Measurements from ENCODE around the gene GADL1. TPM values are rescaled to one million over a fixed set of nuclear protein-coding genes. Genes with fewer than 3 reads are reported as not detected.

The GADL1 gene
- total RNA-seq, 1 experiment from 2014 or later: not detected

GRCh38 chr3:30864132-30864531 is 30.3 kb downstream of the GADL1 start (continued):
- TF ChIP-seq ZBTB33 (IDR thresholded peaks at IDR 0.05; ENCODE audit: extremely low read depth, insufficient replicate concordance, low read length) (no peak), ZNF274 (IDR thresholded peaks at IDR 0.05; ENCODE audit: low read depth, low read length) (no peak), TCF7L2 (IDR thresholded peaks at IDR 0.05; ENCODE audit: borderline replicate concordance, extremely low read depth, insufficient read depth, insufficient read length) (no peak), YY1 (IDR thresholded peaks at IDR 0.05; ENCODE audit: extremely low read depth, insufficient replicate concordance, low read depth, low read length) (no peak), RAD21 (IDR thresholded peaks at IDR 0.05; ENCODE audit: low read depth) (no peak), POLR2A (IDR thresholded peaks at IDR 0.05; ENCODE audit: borderline replicate concordance, extremely low read depth, insufficient read depth, insufficient read length) (no peak), EZH2 (IDR thresholded peaks at IDR 0.05) (no peak), ATF3 (IDR thresholded peaks at IDR 0.05) (no peak)

GRCh38 chr3:30862004-30862403 is 32.5 kb downstream of the GADL1 start:
- Histone ChIP-seq H3K36me3 (ENCODE audit: control insufficient read depth in 1 of 2, insufficient read depth in 2 of 2, low read length in 2 of 2) (no peaks in the 10 kb centered on the region), H3K79me2 (ENCODE audit: insufficient read depth, low read length) (no peaks in the 10 kb centered on the region), H3K4me2 (ENCODE audit: low read length) (no peak overlapping the region), H3K27ac (ENCODE audit: low read depth, low read length) (no peak overlapping the region), H2AFZ (ENCODE audit: low read depth, low read length, poor library complexity, severe bottlenecking) (no peak overlapping the region), H3K9me2 (ENCODE audit: insufficient read depth) (no peaks in the 10 kb centered on the region), H3K27me3 (ENCODE audit: insufficient read depth, low read length) (no peaks in the 10 kb centered on the region), H3K9ac (ENCODE audit: low read length) (no peak overlapping the region), H3K4me1 (ENCODE audit: control insufficient read depth in 1 of 2, insufficient read depth in 2 of 2, low read length in 2 of 2) (no peaks in the 10 kb centered on the region), H3K4me3 (replicated peaks in 1 of 2; ENCODE audit: low read depth in 1 of 2, low read length in 2 of 2) (no peak overlapping the region), H3K9me3 (ENCODE audit: control insufficient read depth in 1 of 2, insufficient read depth in 1 of 2, low read depth in 1 of 2, low read length in 2 of 2) (no peaks in the 10 kb centered on the region), H4K20me1 (ENCODE audit: insufficient read depth) (no peaks in the 10 kb centered on the region)
- DNase-seq (ENCODE audit: low read depth, low spot score) (no peak), ATAC-seq (no peak)
- ChIA-PET CTCF (no interaction called here), RAD21 (ENCODE audit: low non-redundant PET in 1 of 2, low total read pairs in 2 of 2, uncharacterized antibody in 2 of 2, unreplicated experiment in 2 of 2) (no interaction called here), POLR2A (no interaction called here)
- intact Hi-C loops (cut with micrococcal nuclease): no loop called here
- no TSS peak for BruUV-seq (replicated peaks)
- no peak for TF ChIP-seq EZH2phosphoT487 (IDR thresholded peaks at IDR 0.05; ENCODE audit: borderline replicate concordance)
- TF ChIP-seq REST (IDR thresholded peaks at IDR 0.05; ENCODE audit: low read depth): no peak
- no peak for TF ChIP-seq ZNF274 (IDR thresholded peaks at IDR 0.05; ENCODE audit: low read depth, low read length)
- no peak for TF ChIP-seq ELF1 (IDR thresholded peaks at IDR 0.05; ENCODE audit: borderline replicate concordance, low read depth)
- TF ChIP-seq POLR2A (IDR thresholded peaks at IDR 0.05; ENCODE audit: borderline replicate concordance, extremely low read depth, insufficient read depth, insufficient read length): no peak
- TF ChIP-seq YY1 (IDR thresholded peaks at IDR 0.05; ENCODE audit: extremely low read depth, insufficient replicate concordance, low read depth, low read length): no peak
- TF ChIP-seq SIN3A (IDR thresholded peaks at IDR 0.05; ENCODE audit: low read depth): no peak
- no peak for TF ChIP-seq CBX3 (IDR thresholded peaks at IDR 0.05; ENCODE audit: low read depth)
- no peak for TF ChIP-seq MAX (IDR thresholded peaks at IDR 0.05)
- TF ChIP-seq EGR1 (IDR thresholded peaks at IDR 0.05; ENCODE audit: low read depth): no peak
- no peak for TF ChIP-seq FOSL1 (IDR thresholded peaks at IDR 0.05; ENCODE audit: low read depth)
- no peak for TF ChIP-seq POLR2AphosphoS5 (IDR thresholded peaks at IDR 0.05; ENCODE audit: low read depth, low read length)
- TF ChIP-seq JUND (IDR thresholded peaks at IDR 0.05): no peak
- no peak for TF ChIP-seq SP1 (IDR thresholded peaks at IDR 0.05; ENCODE audit: low read depth)
- no peak for TF ChIP-seq RAD21 (IDR thresholded peaks at IDR 0.05; ENCODE audit: low read depth)
- no peak for TF ChIP-seq ATF3 (IDR thresholded peaks at IDR 0.05)
- no peak for TF ChIP-seq SRF (IDR thresholded peaks at IDR 0.05; ENCODE audit: low read depth)
